HEK293 (cell line): ENCODE data around the gene B4GALT2.

Experiments
- KLF7 ChIP-seq: fragments of 450-650 bp; formaldehyde crosslinking; IDR thresholded peaks from 2 replicates; pipeline ENCODE4 v1.5.1; 2016; ENCODE audit warnings: missing biosample characterization, missing genetic modification characterization, borderline replicate concordance
- MEIS1 ChIP-seq: sonication (generic); formaldehyde crosslinking; IDR thresholded peaks from 2 replicates; pipeline ENCODE4 v1.8.1; 2022; ENCODE audit warnings: missing genetic modification reagents, mild to moderate bottlenecking, borderline replicate concordance
- PRDM1 ChIP-seq: fragments of 450-650 bp; formaldehyde crosslinking; IDR thresholded peaks from 2 replicates; pipeline ENCODE4; 2016; ENCODE audit warnings: missing biosample characterization, missing genetic modification characterization
- SETDB1 ChIP-seq: IDR thresholded peaks from one replicate; pipeline ENCODE4 v1.6.1; 2017; ENCODE audit warnings: mild to moderate bottlenecking, low read length, moderate library complexity, mixed read lengths; ENCODE audit not compliant: insufficient read length
- SP2 ChIP-seq: fragments of 450-650 bp; formaldehyde crosslinking; IDR thresholded peaks from 2 replicates; pipeline ENCODE4 v1.5.1; 2016; ENCODE audit warnings: missing biosample characterization, missing genetic modification characterization
- TRIM28 ChIP-seq: IDR thresholded peaks from 2 replicates; pipeline ENCODE4 v1.6.1; 2011; ENCODE audit warnings: low read length, control low read depth, borderline replicate concordance
- YY2 ChIP-seq: fragments of 450-650 bp; formaldehyde crosslinking; IDR thresholded peaks from 2 replicates; pipeline ENCODE4 v1.5.1; 2016; ENCODE audit warnings: missing biosample characterization, missing genetic modification characterization
- ZBTB7A ChIP-seq: fragments of 450-650 bp; formaldehyde crosslinking; IDR thresholded peaks from 2 replicates; pipeline ENCODE4 v1.5.1; 2016; ENCODE audit warnings: low read depth, missing biosample characterization, missing genetic modification characterization
- ZIC2 ChIP-seq: fragments of 450-650 bp; formaldehyde crosslinking; IDR thresholded peaks from 2 replicates; pipeline ENCODE4 v1.5.1; 2016; ENCODE audit warnings: missing biosample characterization, missing genetic modification characterization
- ZNF133 ChIP-seq: fragments of 450-650 bp; formaldehyde crosslinking; IDR thresholded peaks from 2 replicates; pipeline ENCODE4 v1.5.1; 2016; ENCODE audit warnings: missing biosample characterization, missing genetic modification characterization
- ZNF138 ChIP-seq: fragments of 450-650 bp; formaldehyde crosslinking; IDR thresholded peaks from 2 replicates; pipeline ENCODE4 v1.5.1; 2016; ENCODE audit warnings: missing biosample characterization, missing genetic modification characterization, borderline replicate concordance
- ZNF169 ChIP-seq: fragments of 450-650 bp; formaldehyde crosslinking; IDR thresholded peaks from 2 replicates; pipeline ENCODE4 v1.5.1; 2016; ENCODE audit warnings: missing biosample characterization, missing genetic modification characterization
- ZNF366 ChIP-seq: fragments of 450-650 bp; formaldehyde crosslinking; conservative IDR thresholded peaks from 2 replicates; pipeline ENCODE4 v1.5.1; 2016; ENCODE audit warnings: missing biosample characterization, missing genetic modification characterization
- ZNF501 ChIP-seq: fragments of 450-650 bp; formaldehyde crosslinking; IDR thresholded peaks from 2 replicates; pipeline ENCODE4 v1.5.1; 2016; ENCODE audit warnings: missing biosample characterization, missing genetic modification characterization
- ZNF600 ChIP-seq: fragments of 450-650 bp; formaldehyde crosslinking; IDR thresholded peaks from 2 replicates; pipeline ENCODE4 v1.5.1; 2016; ENCODE audit warnings: missing biosample characterization, missing genetic modification characterization
- ZNF610 ChIP-seq: fragments of 450-650 bp; formaldehyde crosslinking; IDR thresholded peaks from 2 replicates; pipeline ENCODE4 v1.5.1; 2016; ENCODE audit warnings: missing biosample characterization, missing genetic modification characterization, borderline replicate concordance
- ZSCAN16 ChIP-seq: fragments of 450-650 bp; formaldehyde crosslinking; IDR thresholded peaks from 2 replicates; pipeline ENCODE4 v1.5.1; 2016; ENCODE audit warnings: missing biosample characterization, missing genetic modification characterization
- ZXDB ChIP-seq: fragments of 450-650 bp; formaldehyde crosslinking; IDR thresholded peaks from 2 replicates; pipeline ENCODE4 v1.5.1; 2016; ENCODE audit warnings: missing biosample characterization, missing genetic modification characterization
- TF ChIP-seq, protein P1 (sequence below): fragments of 450-650 bp; formaldehyde crosslinking; IDR thresholded peaks from 2 replicates; pipeline ENCODE4 v1.5.1; 2017; ENCODE audit warnings: missing biosample characterization, missing genetic modification characterization
- TF ChIP-seq, protein P2 (sequence below): sonication (generic); formaldehyde crosslinking; IDR thresholded peaks from 2 replicates; pipeline ENCODE4 v1.8.1; 2022; ENCODE audit warnings: mild to moderate bottlenecking, moderate library complexity, missing genetic modification reagents
- TF ChIP-seq, protein P3 (sequence below): fragments of 450-650 bp; formaldehyde crosslinking; conservative IDR thresholded peaks from 2 replicates; pipeline ENCODE4 v1.5.1; 2016; ENCODE audit warnings: low read depth, missing biosample characterization, missing genetic modification characterization
- TF ChIP-seq, protein P4 (sequence below): fragments of 450-650 bp; formaldehyde crosslinking; IDR thresholded peaks from 2 replicates; pipeline ENCODE4 v1.5.1; 2016; ENCODE audit warnings: missing biosample characterization, missing genetic modification characterization
- TF ChIP-seq, protein P5 (sequence below): fragments of 450-650 bp; formaldehyde crosslinking; IDR thresholded peaks from 2 replicates; pipeline ENCODE4 v1.5.1; 2016; ENCODE audit warnings: missing biosample characterization, missing genetic modification characterization
- TF ChIP-seq, protein P6 (sequence below): fragments of 450-650 bp; formaldehyde crosslinking; conservative IDR thresholded peaks from 2 replicates; pipeline ENCODE4 v1.5.1; 2016; ENCODE audit warnings: low read depth, missing biosample characterization, missing genetic modification characterization

The B4GALT2 gene

DNA sequence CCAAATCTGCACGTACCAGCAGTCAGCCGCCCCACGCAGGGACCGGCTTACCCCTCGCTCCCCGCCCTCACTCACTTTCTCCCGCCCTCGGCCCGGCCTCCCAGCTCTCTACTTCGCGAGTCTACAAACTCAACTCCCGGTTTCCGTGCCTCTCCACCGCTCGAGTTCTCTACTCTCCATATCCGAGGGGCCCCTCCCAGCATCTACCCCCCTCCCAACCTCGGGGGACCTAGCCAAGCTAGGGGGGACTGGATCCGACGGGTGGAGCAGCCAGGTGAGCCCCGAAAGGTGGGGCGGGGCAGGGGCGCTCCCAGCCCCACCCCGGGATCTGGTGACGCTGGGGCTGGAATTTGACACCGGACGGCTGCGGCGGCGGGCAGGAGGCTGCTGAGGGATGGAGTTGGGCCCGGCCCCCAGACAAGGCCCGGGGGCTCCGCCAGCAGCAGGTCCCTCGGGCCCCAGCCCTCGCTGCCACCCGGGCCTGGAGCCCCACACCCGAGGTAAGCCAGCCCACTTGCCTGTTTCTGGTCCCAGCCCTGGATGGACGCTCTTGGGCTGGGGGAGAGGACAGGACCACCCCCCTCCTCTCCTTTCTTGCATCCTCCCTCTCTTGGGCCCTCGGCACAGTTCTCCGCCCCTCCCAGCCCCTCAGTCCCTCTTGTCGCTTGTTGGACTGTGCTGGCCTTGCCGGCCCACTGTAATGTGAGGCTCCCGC lies 45.5 kb upstream of the B4GALT2 start, which contains the start of gene ARTN (continued):
- TF ChIP-seq, protein P1, sequence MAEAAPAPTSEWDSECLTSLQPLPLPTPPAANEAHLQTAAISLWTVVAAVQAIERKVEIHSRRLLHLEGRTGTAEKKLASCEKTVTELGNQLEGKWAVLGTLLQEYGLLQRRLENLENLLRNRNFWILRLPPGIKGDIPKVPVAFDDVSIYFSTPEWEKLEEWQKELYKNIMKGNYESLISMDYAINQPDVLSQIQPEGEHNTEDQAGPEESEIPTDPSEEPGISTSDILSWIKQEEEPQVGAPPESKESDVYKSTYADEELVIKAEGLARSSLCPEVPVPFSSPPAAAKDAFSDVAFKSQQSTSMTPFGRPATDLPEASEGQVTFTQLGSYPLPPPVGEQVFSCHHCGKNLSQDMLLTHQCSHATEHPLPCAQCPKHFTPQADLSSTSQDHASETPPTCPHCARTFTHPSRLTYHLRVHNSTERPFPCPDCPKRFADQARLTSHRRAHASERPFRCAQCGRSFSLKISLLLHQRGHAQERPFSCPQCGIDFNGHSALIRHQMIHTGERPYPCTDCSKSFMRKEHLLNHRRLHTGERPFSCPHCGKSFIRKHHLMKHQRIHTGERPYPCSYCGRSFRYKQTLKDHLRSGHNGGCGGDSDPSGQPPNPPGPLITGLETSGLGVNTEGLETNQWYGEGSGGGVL (tag by site-specific recombination) = peak; percentile 45; the same call in 1 of the 2 replicates
- TF ChIP-seq SP2 (tag by site-specific recombination) = peak; percentile 71
- TF ChIP-seq, protein P2, sequence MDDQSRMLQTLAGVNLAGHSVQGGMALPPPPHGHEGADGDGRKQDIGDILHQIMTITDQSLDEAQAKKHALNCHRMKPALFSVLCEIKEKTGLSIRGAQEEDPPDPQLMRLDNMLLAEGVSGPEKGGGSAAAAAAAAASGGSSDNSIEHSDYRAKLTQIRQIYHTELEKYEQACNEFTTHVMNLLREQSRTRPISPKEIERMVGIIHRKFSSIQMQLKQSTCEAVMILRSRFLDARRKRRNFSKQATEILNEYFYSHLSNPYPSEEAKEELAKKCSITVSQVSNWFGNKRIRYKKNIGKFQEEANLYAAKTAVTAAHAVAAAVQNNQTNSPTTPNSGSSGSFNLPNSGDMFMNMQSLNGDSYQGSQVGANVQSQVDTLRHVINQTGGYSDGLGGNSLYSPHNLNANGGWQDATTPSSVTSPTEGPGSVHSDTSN = no peak
- no peak for TF ChIP-seq ZNF133 (tag by site-specific recombination)
- TF ChIP-seq ZNF366 (tag by site-specific recombination) = no peak
- TF ChIP-seq ZNF169 (tag by site-specific recombination) = no peak
- TF ChIP-seq, protein P3, sequence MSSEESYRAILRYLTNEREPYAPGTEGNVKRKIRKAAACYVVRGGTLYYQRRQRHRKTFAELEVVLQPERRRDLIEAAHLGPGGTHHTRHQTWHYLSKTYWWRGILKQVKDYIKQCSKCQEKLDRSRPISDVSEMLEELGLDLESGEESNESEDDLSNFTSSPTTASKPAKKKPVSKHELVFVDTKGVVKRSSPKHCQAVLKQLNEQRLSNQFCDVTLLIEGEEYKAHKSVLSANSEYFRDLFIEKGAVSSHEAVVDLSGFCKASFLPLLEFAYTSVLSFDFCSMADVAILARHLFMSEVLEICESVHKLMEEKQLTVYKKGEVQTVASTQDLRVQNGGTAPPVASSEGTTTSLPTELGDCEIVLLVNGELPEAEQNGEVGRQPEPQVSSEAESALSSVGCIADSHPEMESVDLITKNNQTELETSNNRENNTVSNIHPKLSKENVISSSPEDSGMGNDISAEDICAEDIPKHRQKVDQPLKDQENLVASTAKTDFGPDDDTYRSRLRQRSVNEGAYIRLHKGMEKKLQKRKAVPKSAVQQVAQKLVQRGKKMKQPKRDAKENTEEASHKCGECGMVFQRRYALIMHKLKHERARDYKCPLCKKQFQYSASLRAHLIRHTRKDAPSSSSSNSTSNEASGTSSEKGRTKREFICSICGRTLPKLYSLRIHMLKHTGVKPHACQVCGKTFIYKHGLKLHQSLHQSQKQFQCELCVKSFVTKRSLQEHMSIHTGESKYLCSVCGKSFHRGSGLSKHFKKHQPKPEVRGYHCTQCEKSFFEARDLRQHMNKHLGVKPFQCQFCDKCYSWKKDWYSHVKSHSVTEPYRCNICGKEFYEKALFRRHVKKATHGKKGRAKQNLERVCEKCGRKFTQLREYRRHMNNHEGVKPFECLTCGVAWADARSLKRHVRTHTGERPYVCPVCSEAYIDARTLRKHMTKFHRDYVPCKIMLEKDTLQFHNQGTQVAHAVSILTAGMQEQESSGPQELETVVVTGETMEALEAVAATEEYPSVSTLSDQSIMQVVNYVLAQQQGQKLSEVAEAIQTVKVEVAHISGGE = no peak
- TF ChIP-seq SETDB1 = no peak
- TF ChIP-seq ZNF138 = no peak
- no peak for TF ChIP-seq TRIM28
- TF ChIP-seq ZXDB = peak; percentile 71; the same call in 1 of the 2 replicates
- no peak for TF ChIP-seq YY2 (tag by site-specific recombination)
- no peak for TF ChIP-seq ZBTB7A (tag by site-specific recombination)
- no peak for TF ChIP-seq ZSCAN16
- TF ChIP-seq MEIS1 (CRISPR knock-in tag) = no peak
- TF ChIP-seq, protein P4, sequence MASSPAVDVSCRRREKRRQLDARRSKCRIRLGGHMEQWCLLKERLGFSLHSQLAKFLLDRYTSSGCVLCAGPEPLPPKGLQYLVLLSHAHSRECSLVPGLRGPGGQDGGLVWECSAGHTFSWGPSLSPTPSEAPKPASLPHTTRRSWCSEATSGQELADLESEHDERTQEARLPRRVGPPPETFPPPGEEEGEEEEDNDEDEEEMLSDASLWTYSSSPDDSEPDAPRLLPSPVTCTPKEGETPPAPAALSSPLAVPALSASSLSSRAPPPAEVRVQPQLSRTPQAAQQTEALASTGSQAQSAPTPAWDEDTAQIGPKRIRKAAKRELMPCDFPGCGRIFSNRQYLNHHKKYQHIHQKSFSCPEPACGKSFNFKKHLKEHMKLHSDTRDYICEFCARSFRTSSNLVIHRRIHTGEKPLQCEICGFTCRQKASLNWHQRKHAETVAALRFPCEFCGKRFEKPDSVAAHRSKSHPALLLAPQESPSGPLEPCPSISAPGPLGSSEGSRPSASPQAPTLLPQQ (tag by site-specific recombination) = peak; percentile 57
- TF ChIP-seq, protein P5, sequence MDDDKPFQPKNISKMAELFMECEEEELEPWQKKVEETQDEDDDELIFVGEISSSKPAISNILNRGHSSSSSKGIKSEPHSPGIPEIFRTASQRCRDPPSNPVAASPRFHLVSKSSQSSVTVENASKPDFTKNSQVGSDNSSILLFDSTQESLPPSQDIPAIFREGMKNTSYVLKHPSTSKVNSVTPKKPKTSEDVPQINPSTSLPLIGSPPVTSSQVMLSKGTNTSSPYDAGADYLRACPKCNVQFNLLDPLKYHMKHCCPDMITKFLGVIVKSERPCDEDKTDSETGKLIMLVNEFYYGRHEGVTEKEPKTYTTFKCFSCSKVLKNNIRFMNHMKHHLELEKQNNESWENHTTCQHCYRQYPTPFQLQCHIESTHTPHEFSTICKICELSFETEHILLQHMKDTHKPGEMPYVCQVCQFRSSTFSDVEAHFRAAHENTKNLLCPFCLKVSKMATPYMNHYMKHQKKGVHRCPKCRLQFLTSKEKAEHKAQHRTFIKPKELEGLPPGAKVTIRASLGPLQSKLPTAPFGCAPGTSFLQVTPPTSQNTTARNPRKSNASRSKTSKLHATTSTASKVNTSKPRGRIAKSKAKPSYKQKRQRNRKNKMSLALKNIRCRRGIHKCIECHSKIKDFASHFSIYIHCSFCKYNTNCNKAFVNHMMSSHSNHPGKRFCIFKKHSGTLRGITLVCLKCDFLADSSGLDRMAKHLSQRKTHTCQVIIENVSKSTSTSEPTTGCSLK (tag by site-specific recombination) = no peak
- TF ChIP-seq, protein P6, sequence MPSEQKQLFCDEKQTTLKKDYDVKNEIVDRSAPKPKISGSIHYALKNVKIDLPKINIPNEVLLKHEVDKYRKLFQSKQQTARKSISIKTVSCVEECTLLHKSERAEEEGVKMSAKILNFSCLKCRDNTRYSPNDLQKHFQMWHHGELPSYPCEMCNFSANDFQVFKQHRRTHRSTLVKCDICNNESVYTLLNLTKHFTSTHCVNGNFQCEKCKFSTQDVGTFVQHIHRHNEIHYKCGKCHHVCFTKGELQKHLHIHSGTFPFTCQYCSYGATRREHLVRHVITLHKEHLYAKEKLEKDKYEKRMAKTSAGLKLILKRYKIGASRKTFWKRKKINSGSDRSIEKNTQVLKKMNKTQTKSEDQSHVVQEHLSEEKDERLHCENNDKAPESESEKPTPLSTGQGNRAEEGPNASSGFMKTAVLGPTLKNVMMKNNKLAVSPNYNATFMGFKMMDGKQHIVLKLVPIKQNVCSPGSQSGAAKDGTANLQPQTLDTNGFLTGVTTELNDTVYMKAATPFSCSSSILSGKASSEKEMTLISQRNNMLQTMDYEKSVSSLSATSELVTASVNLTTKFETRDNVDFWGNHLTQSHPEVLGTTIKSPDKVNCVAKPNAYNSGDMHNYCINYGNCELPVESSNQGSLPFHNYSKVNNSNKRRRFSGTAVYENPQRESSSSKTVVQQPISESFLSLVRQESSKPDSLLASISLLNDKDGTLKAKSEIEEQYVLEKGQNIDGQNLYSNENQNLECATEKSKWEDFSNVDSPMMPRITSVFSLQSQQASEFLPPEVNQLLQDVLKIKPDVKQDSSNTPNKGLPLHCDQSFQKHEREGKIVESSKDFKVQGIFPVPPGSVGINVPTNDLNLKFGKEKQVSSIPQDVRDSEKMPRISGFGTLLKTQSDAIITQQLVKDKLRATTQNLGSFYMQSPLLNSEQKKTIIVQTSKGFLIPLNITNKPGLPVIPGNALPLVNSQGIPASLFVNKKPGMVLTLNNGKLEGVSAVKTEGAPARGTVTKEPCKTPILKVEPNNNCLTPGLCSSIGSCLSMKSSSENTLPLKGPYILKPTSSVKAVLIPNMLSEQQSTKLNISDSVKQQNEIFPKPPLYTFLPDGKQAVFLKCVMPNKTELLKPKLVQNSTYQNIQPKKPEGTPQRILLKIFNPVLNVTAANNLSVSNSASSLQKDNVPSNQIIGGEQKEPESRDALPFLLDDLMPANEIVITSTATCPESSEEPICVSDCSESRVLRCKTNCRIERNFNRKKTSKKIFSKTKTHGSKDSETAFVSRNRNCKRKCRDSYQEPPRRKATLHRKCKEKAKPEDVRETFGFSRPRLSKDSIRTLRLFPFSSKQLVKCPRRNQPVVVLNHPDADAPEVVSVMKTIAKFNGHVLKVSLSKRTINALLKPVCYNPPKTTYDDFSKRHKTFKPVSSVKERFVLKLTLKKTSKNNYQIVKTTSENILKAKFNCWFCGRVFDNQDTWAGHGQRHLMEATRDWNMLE (tag by site-specific recombination) = no peak
- TF ChIP-seq PRDM1 = no peak; the same call in 1 of the 2 replicates
- peak; percentile 68; the same call in 1 of the 2 replicates for TF ChIP-seq KLF7 (tag by site-specific recombination)
- 0 out of 2 replicates have a peak, but pooled peaks have one; percentile 42 for TF ChIP-seq ZNF501 (tag by site-specific recombination)
- TF ChIP-seq ZNF610 = no peak
- TF ChIP-seq ZNF600 = no peak; the same call in 1 of the 2 replicates
- TF ChIP-seq ZIC2 (tag by site-specific recombination) = no peak
